HepG2 (cell line): ENCODE results near the gene SDK1. TPM values are rescaled to one million over a fixed set of nuclear protein-coding genes. Genes with fewer than 3 reads are reported as not detected.

Source experiments
- ATAC-seq: fragments of 200-7000 bp; cut with Tn5 transposase; 3 replicates; pipeline ENCODE4 v1.9.1; 2020; ENCODE audit warnings: mild to moderate bottlenecking, moderate library complexity
- BruUV-seq: library from RNA; stranded (reverse); fragments of 400-500 nt; replicated peaks from 2 replicates; lab custom pipeline; 2021; lab: Mats Ljungman, UMichigan
- CTCF ChIA-PET: fragments of 300-600 bp; formaldehyde crosslinking; extraction: SDS; loops from one replicate; lab custom pipeline; 2021; ENCODE audit warnings: low total read pairs, inconsistent platforms, low intra/inter-chr PET ratio; lab: Yijun Ruan, JAX
- POLR2A ChIA-PET: fragments of 350-600 bp; sonication (Branson Sonifier 250); formaldehyde crosslinking; loops from one replicate; lab custom pipeline; 2020; ENCODE audit warnings: antibody characterized with exemption, inconsistent platforms; lab: Yijun Ruan, JAX
- DNase-seq: peaks from one replicate; pipeline ENCODE4 v3.0.0-alpha.2; 2015; ENCODE audit warnings: low spot score
- FAIRE-seq: peaks from 3 replicates; lab custom pipeline; 2011; peaks lifted over from hg19 to GRCh38; lab: Jason Lieb, UNC
- H2AFZ ChIP-seq: one replicate; pipeline ENCODE4 v1.6.1; 2011; ENCODE audit warnings: low read length, inconsistent platforms
- H3K27ac ChIP-seq: fragments of 300-600 bp; 3 replicates; pipeline ENCODE4 v1.8.0; 2011; ENCODE audit warnings: mixed run types, mild to moderate bottlenecking, mixed read lengths, low read length, inconsistent platforms; ENCODE audit not compliant: insufficient read depth; ENCODE audit errors: extremely low read length
- H3K27me3 ChIP-seq, 2 experiments: fragments of 200-600 bp in 1 of 2; 2 replicates in 1 of 2; 3 replicates in 1 of 2; pipeline versions ENCODE4 v1.6.0 to v1.8.0; 2011; ENCODE audit warnings: low read length in 2 of 2, mild to moderate bottlenecking in 2 of 2, moderate library complexity in 2 of 2, inconsistent platforms in 1 of 2; ENCODE audit not compliant: insufficient read depth in 2 of 2, control insufficient read depth in 1 of 2
- H3K36me3 ChIP-seq, 2 experiments: fragments of 200-600 bp in 1 of 2; replicated peaks in 1 of 2; 2 replicates in 1 of 2; 3 replicates in 1 of 2; pipeline versions ENCODE4 v1.5.1 to v1.8.0; 2011; ENCODE audit warnings: low read length in 2 of 2, inconsistent platforms in 1 of 2; ENCODE audit not compliant: insufficient read depth in 2 of 2, control insufficient read depth in 1 of 2
- H3K4me1 ChIP-seq: 2 replicates; pipeline ENCODE4 v1.5.1; 2012; ENCODE audit warnings: low read length, inconsistent platforms; ENCODE audit not compliant: insufficient read depth
- H3K4me2 ChIP-seq: 2 replicates; pipeline ENCODE4 v1.6.0; 2011; ENCODE audit warnings: low read depth, low read length, inconsistent platforms
- H3K4me3 ChIP-seq, 3 experiments: fragments of 200-600 bp in 1 of 3; sonication (generic), shearing (Covaris generic) in 1 of 3; replicated peaks in 1 of 3; 2 replicates each; pipeline ENCODE4 v1.5.1; 2011 to 2016; ENCODE audit warnings: low read length in 3 of 3, inconsistent platforms in 2 of 3, low read depth in 2 of 3, mild to moderate bottlenecking in 2 of 3, control low read depth in 1 of 3, mixed read lengths in 1 of 3; ENCODE audit not compliant: insufficient read depth in 1 of 3
- H3K79me2 ChIP-seq: one replicate; pipeline ENCODE4 v1.6.1; 2011; ENCODE audit warnings: low read length, inconsistent platforms; ENCODE audit not compliant: insufficient read depth
- H3K9ac ChIP-seq: 2 replicates; pipeline ENCODE4 v1.6.0; 2011; ENCODE audit warnings: mild to moderate bottlenecking, low read depth, low read length, inconsistent platforms; ENCODE audit not compliant: insufficient read depth
- H3K9me3 ChIP-seq: 2 replicates; pipeline ENCODE4 v1.5.1; 2012; ENCODE audit warnings: mild to moderate bottlenecking, low read length
- H4K20me1 ChIP-seq: 2 replicates; pipeline ENCODE4 v1.6.0; 2011; ENCODE audit warnings: inconsistent platforms, mild to moderate bottlenecking, low read length, moderate library complexity; ENCODE audit not compliant: insufficient read depth
- CAMTA2 ChIP-seq: sonication (generic); formaldehyde crosslinking; IDR thresholded peaks from 2 replicates; pipeline ENCODE4 v1.4.0; 2020; ENCODE audit warnings: mild to moderate bottlenecking, missing genetic modification reagents, borderline replicate concordance
- IKZF4 ChIP-seq: sonication (generic); formaldehyde crosslinking; IDR thresholded peaks from 2 replicates; pipeline ENCODE4 v1.5.1; 2020; ENCODE audit warnings: borderline replicate concordance, mild to moderate bottlenecking, low read depth, missing genetic modification reagents; ENCODE audit errors: not compliant biosample characterization
- MAFF ChIP-seq: IDR thresholded peaks from 2 replicates; pipeline ENCODE4 v1.6.1; 2011; ENCODE audit warnings: low read depth, low read length, improper control_type of control experiment
- POLR2A ChIP-seq, 2 experiments: IDR thresholded peaks; 2 replicates each; pipeline ENCODE4 v1.6.1; 2011; ENCODE audit warnings: low read depth in 2 of 2, low read length in 2 of 2, mild to moderate bottlenecking in 1 of 2, moderate library complexity in 1 of 2; ENCODE audit not compliant: insufficient read depth in 1 of 2
- POLR2AphosphoS2 ChIP-seq: IDR thresholded peaks from 2 replicates; pipeline ENCODE4 v1.6.1; 2011; ENCODE audit warnings: low read depth, low read length, improper control_type of control experiment
- RARA ChIP-seq: IDR thresholded peaks from 2 replicates; pipeline ENCODE4 v1.6.1; 2016; ENCODE audit warnings: missing genetic modification reagents, missing compliant biosample characterization
- RARG ChIP-seq: sonication (generic); formaldehyde crosslinking; IDR thresholded peaks from 2 replicates; pipeline ENCODE4 v1.4.0; 2020; ENCODE audit warnings: low read depth, mild to moderate bottlenecking, missing genetic modification reagents
- SETDB1 ChIP-seq: sonication (generic); formaldehyde crosslinking; IDR thresholded peaks from 2 replicates; pipeline ENCODE4 v1.5.1; 2020; ENCODE audit warnings: missing genetic modification reagents, mild to moderate bottlenecking, borderline replicate concordance
- SNAI1 ChIP-seq: sonication (generic); formaldehyde crosslinking; IDR thresholded peaks from 2 replicates; pipeline ENCODE4 v1.5.0; 2020; ENCODE audit warnings: mild to moderate bottlenecking, missing genetic modification reagents, borderline replicate concordance
- ZBTB20 ChIP-seq: sonication (generic); formaldehyde crosslinking; IDR thresholded peaks from 2 replicates; pipeline ENCODE4 v1.8.1; 2023; ENCODE audit warnings: missing genetic modification reagents, low read depth, mild to moderate bottlenecking, borderline replicate concordance
- ZFY ChIP-seq: sonication (generic); formaldehyde crosslinking; IDR thresholded peaks from 2 replicates; pipeline ENCODE4 v1.4.0; 2020; ENCODE audit warnings: missing genetic modification reagents
- ZNF460 ChIP-seq: sonication (generic); formaldehyde crosslinking; IDR thresholded peaks from 2 replicates; pipeline ENCODE4 v1.5.1; 2020; ENCODE audit warnings: missing genetic modification reagents, mild to moderate bottlenecking, borderline replicate concordance
- ZNF563 ChIP-seq: sonication (generic); formaldehyde crosslinking; IDR thresholded peaks from 2 replicates; pipeline ENCODE4 v1.8.0; 2022; ENCODE audit warnings: mild to moderate bottlenecking, moderate library complexity, missing genetic modification reagents
- ZNF589 ChIP-seq: sonication (generic); formaldehyde crosslinking; conservative IDR thresholded peaks from 2 replicates; pipeline ENCODE4 v1.8.0; 2022; ENCODE audit warnings: mild to moderate bottlenecking, moderate library complexity, missing genetic modification reagents
- ZNF790 ChIP-seq: sonication (generic); formaldehyde crosslinking; IDR thresholded peaks from 2 replicates; pipeline ENCODE4 v1.8.0; 2022; ENCODE audit warnings: missing genetic modification reagents, mild to moderate bottlenecking, borderline replicate concordance
- WGBS: methylation state at CpG from one replicate; pipeline ENCODE4 v1.1.6; 2017; ENCODE audit warnings: low lambda C conversion rate; 5-methylcytosine and 5-hydroxymethylcytosine counted together
- in situ Hi-C: cut with HindIII; loops from 2 replicates; pipeline ENCODE4 v1.10.0; 2017; ENCODE audit warnings: low pct_unique_long_range_greater_than_20kb; ENCODE audit not compliant: extremely low pct_ligation_motif_present
- intact Hi-C: fragments of 100-400 bp; cut with micrococcal nuclease; formaldehyde crosslinking; loops from one replicate; pipeline ENCODE4 v1.10.0; 2022; ENCODE audit not compliant: unreplicated experiment
- polyA plus RNA-seq, 8 experiments: library from polyadenylated mRNA; depleted of rRNA in 3 of 8; stranded (reverse) in 7 of 8; unstranded in 1 of 8; fragments of >200 nt; fragmentation: Illumina TruSeq in 4 of 8; extraction: Trizol in 4 of 8; gene quantifications; 2 replicates each; pipeline versions ENCODE4 v1.2.1 to v1.2.3, GENCODE V29; 2011 to 2016; ENCODE audit warnings: low read depth in 4 of 8, missing spikeins in 1 of 8, mixed read lengths in 1 of 8; ENCODE audit not compliant: insufficient read depth in 1 of 8
- total RNA-seq, 5 experiments: library from RNA; depleted of rRNA; stranded (reverse); fragments of >200 nt; fragmentation: Illumina TruSeq; extraction: Trizol; gene quantifications; 2 replicates each; pipeline ENCODE4 v1.2.3, GENCODE V29; 2016; ENCODE audit warnings: low read depth in 1 of 5
- TF ChIP-seq, protein P1 (sequence below): sonication (generic); formaldehyde crosslinking; IDR thresholded peaks from 2 replicates; pipeline ENCODE4 v1.4.0; 2020; ENCODE audit warnings: mild to moderate bottlenecking, missing genetic modification reagents
- TF ChIP-seq, protein P2 (sequence below): sonication (generic); formaldehyde crosslinking; IDR thresholded peaks from 2 replicates; pipeline ENCODE4 v1.8.0; 2022; ENCODE audit warnings: mild to moderate bottlenecking, missing genetic modification reagents; ENCODE audit not compliant: insufficient replicate concordance
- TF ChIP-seq, protein P3 (sequence below): sonication (generic); formaldehyde crosslinking; IDR thresholded peaks from 2 replicates; pipeline ENCODE4 v1.4.0; 2020; ENCODE audit warnings: missing genetic modification reagents, borderline replicate concordance

SDK1 gene
- total and polyA plus RNA-seq, 2 of the 13 experiments (the other 11 are each of a cell fraction or from before 2014, with no cell fraction given): 0.35 to 2.4 TPM

DNA sequence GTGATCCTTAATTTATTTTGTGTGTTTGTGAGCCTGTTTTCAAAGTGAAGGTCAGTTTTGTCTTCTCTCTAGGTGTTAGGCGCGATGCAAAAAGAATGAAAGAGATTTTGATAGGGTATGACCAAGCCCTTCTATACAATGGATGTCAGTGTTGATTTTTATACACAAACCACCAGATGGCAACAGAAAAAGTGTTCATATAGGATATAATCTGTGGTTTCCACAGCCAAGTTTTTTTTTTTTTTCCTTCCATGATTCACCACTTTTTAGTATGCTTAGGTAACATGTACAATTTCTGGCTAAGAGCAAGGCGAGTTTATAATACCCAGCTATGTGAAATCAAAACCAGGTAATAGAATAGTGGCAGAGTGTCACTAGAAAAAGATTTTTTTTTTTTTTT lies 8.1 kb downstream of the SDK1 start:
- ChIA-PET CTCF (no interaction called here), POLR2A (no interaction called here)
- BruUV-seq: no TSS peak
- H3K27me3 ChIP-seq: no peaks in the 10 kb centered on the region
- H3K27ac ChIP-seq: no peak overlapping the region
- no peaks in the 10 kb centered on the region for H4K20me1 ChIP-seq
- ATAC-seq: no peak
- H3K4me3 ChIP-seq: no peak overlapping the region
- intact Hi-C loops (no loop called here), in situ Hi-C loops (no loop called here)
- H3K4me1 ChIP-seq: peaks cover under 1% of the 10 kb centered on the region; the same call in 1 of the 2 replicates
- peaks cover 3% of the 10 kb centered on the region for H3K79me2 ChIP-seq
- no peaks in the 10 kb centered on the region for H3K9me3 ChIP-seq
- WGBS: 96% methylated on average over 3 of the region's 3 CpGs
- no peak for DNase-seq
- H3K9ac ChIP-seq: no peak overlapping the region
- no peak overlapping the region for H2AFZ ChIP-seq
- TF ChIP-seq ZNF460 (no peak), ZNF589 (no peak), ZBTB20 (CRISPR knock-in tag) (no peak), POLR2A (IDR thresholded peaks at IDR 0.05; ENCODE audit: insufficient read depth in 1 of 2, low read depth in 2 of 2, low read length in 2 of 2) (no peak), ZNF790 (no peak), RARG (CRISPR knock-in tag) (no peak), RARA (CRISPR knock-in tag) (no peak), ZFY (CRISPR knock-in tag) (no peak), MAFF (no peak), IKZF4 (no peak), ZNF563 (CRISPR knock-in tag) (no peak), SETDB1 (CRISPR knock-in tag) (no peak), SNAI1 (CRISPR knock-in tag) (no peak), CAMTA2 (CRISPR knock-in tag) (no peak), POLR2AphosphoS2 (no peak)
- TF ChIP-seq, protein P1, sequence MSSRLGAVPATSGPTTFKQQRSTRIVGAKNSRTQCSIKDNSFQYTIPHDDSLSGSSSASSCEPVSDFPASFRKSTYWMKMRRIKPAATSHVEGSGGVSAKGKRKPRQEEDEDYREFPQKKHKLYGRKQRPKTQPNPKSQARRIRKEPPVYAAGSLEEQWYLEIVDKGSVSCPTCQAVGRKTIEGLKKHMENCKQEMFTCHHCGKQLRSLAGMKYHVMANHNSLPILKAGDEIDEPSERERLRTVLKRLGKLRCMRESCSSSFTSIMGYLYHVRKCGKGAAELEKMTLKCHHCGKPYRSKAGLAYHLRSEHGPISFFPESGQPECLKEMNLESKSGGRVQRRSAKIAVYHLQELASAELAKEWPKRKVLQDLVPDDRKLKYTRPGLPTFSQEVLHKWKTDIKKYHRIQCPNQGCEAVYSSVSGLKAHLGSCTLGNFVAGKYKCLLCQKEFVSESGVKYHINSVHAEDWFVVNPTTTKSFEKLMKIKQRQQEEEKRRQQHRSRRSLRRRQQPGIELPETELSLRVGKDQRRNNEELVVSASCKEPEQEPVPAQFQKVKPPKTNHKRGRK (CRISPR knock-in tag): no peak
- TF ChIP-seq, protein P2, sequence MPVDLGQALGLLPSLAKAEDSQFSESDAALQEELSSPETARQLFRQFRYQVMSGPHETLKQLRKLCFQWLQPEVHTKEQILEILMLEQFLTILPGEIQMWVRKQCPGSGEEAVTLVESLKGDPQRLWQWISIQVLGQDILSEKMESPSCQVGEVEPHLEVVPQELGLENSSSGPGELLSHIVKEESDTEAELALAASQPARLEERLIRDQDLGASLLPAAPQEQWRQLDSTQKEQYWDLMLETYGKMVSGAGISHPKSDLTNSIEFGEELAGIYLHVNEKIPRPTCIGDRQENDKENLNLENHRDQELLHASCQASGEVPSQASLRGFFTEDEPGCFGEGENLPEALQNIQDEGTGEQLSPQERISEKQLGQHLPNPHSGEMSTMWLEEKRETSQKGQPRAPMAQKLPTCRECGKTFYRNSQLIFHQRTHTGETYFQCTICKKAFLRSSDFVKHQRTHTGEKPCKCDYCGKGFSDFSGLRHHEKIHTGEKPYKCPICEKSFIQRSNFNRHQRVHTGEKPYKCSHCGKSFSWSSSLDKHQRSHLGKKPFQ: no peak
- TF ChIP-seq, protein P3, sequence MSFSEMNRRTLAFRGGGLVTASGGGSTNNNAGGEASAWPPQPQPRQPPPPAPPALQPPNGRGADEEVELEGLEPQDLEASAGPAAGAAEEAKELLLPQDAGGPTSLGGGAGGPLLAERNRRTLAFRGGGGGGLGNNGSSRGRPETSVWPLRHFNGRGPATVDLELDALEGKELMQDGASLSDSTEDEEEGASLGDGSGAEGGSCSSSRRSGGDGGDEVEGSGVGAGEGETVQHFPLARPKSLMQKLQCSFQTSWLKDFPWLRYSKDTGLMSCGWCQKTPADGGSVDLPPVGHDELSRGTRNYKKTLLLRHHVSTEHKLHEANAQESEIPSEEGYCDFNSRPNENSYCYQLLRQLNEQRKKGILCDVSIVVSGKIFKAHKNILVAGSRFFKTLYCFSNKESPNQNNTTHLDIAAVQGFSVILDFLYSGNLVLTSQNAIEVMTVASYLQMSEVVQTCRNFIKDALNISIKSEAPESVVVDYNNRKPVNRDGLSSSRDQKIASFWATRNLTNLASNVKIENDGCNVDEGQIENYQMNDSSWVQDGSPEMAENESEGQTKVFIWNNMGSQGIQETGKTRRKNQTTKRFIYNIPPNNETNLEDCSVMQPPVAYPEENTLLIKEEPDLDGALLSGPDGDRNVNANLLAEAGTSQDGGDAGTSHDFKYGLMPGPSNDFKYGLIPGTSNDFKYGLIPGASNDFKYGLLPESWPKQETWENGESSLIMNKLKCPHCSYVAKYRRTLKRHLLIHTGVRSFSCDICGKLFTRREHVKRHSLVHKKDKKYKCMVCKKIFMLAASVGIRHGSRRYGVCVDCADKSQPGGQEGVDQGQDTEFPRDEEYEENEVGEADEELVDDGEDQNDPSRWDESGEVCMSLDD (CRISPR knock-in tag): no peak
- no peak overlapping the region for H3K4me2 ChIP-seq
- no peak for FAIRE-seq
- no peaks in the 10 kb centered on the region for H3K36me3 ChIP-seq
